ENCODE data around the gene CNTN5. TPM values are rescaled to one million over a fixed set of nuclear protein-coding genes. Genes with fewer than 3 reads are reported as not detected.

Gene CNTN5
- total RNA-seq, 2 donors from 2014 or later = 1.4 to 3.3 TPM

- no peak overlapping the region for H3K4me3 ChIP-seq (ENCODE audit: low read length)
- TF ChIP-seq CTCF (conservative IDR thresholded peaks at IDR 0.05) = no peak
- H3K36me3 ChIP-seq (ENCODE audit: control insufficient read depth, insufficient read depth, low read length) = no peaks in the 10 kb centered on the region
- no peak overlapping the region for H3K27ac ChIP-seq (ENCODE audit: low read depth, low read length)
- no peak overlapping the region for H3K9ac ChIP-seq (ENCODE audit: extremely low read depth, low read length, poor library complexity, severe bottlenecking)
- no peaks in the 10 kb centered on the region for H3K4me1 ChIP-seq (ENCODE audit: control insufficient read depth, insufficient read depth, low read length)
- Mint-ChIP-seq H3K9me3 (no peaks in the 10 kb centered on the region), H3K4me3 (no peak overlapping the region), H3K27me3 (ENCODE audit: insufficient read depth) (no peaks in the 10 kb centered on the region), H3K4me1 (peaks cover 6% of the 10 kb centered on the region), H3K27ac (no peak overlapping the region), H3K36me3 (ENCODE audit: low read depth) (no peaks in the 10 kb centered on the region)
- no peak for DNase-seq
- H3K27me3 ChIP-seq (ENCODE audit: control insufficient read depth, insufficient read depth, low read length, poor library complexity, severe bottlenecking) = no peaks in the 10 kb centered on the region
- H3K9me3 ChIP-seq (ENCODE audit: control insufficient read depth, low read length) = no peaks in the 10 kb centered on the region
Measured at GRCh38 chr11:100163471-100163870, 1142.7 kb downstream of the CNTN5 start.

GRCh38 chr11:100174881-100175280 lies 1154.1 kb downstream of the CNTN5 start:
- no peak for DNase-seq
- Histone ChIP-seq H3K27ac (ENCODE audit: low read depth, low read length) (no peak overlapping the region), H3K36me3 (ENCODE audit: control insufficient read depth, insufficient read depth, low read length) (no peaks in the 10 kb centered on the region), H3K27me3 (ENCODE audit: control insufficient read depth, insufficient read depth, low read length, poor library complexity, severe bottlenecking) (no peaks in the 10 kb centered on the region), H3K4me1 (ENCODE audit: control insufficient read depth, insufficient read depth, low read length) (no peaks in the 10 kb centered on the region), H3K4me3 (ENCODE audit: low read length) (no peak overlapping the region), H3K9ac (ENCODE audit: extremely low read depth, low read length, poor library complexity, severe bottlenecking) (no peak overlapping the region), H3K9me3 (ENCODE audit: control insufficient read depth, low read length) (no peaks in the 10 kb centered on the region)
- no peak overlapping the region for H3K4me3 Mint-ChIP-seq
- no peaks in the 10 kb centered on the region for H3K9me3 Mint-ChIP-seq
- H3K4me1 Mint-ChIP-seq = peaks cover 6% of the 10 kb centered on the region
- no peaks in the 10 kb centered on the region for H3K27me3 Mint-ChIP-seq (ENCODE audit: insufficient read depth)
- H3K27ac Mint-ChIP-seq = no peak overlapping the region
- no peaks in the 10 kb centered on the region for H3K36me3 Mint-ChIP-seq (ENCODE audit: low read depth)
- TF ChIP-seq CTCF (conservative IDR thresholded peaks at IDR 0.05) = no peak
- 88 to 100% methylated on average over 2 to 3 of the region's 3 CpGs for WGBS, 2 experiments (ENCODE audit: insufficient coverage in 1 of 2, insufficient read length in 1 of 2)

- H3K27me3 ChIP-seq (ENCODE audit: control insufficient read depth, insufficient read depth, low read length, poor library complexity, severe bottlenecking) = no peaks in the 10 kb centered on the region
- TF ChIP-seq CTCF (conservative IDR thresholded peaks at IDR 0.05) = no peak
- no peak overlapping the region for H3K9ac ChIP-seq (ENCODE audit: extremely low read depth, low read length, poor library complexity, severe bottlenecking)
Measured at GRCh38 chr11:100176456-100176855, 1155.7 kb downstream of the CNTN5 start.

More at GRCh38 chr11:100176456-100176855, 1155.7 kb downstream of the CNTN5 start:
- Mint-ChIP-seq H3K9me3 (no peaks in the 10 kb centered on the region), H3K4me3 (no peak overlapping the region), H3K4me1 (peaks cover 6% of the 10 kb centered on the region), H3K36me3 (ENCODE audit: low read depth) (no peaks in the 10 kb centered on the region), H3K27ac (no peak overlapping the region), H3K27me3 (ENCODE audit: insufficient read depth) (no peaks in the 10 kb centered on the region)
- Histone ChIP-seq H3K36me3 (ENCODE audit: control insufficient read depth, insufficient read depth, low read length) (no peaks in the 10 kb centered on the region), H3K4me3 (ENCODE audit: low read length) (no peak overlapping the region), H3K27ac (ENCODE audit: low read depth, low read length) (no peak overlapping the region), H3K9me3 (ENCODE audit: control insufficient read depth, low read length) (no peaks in the 10 kb centered on the region), H3K4me1 (ENCODE audit: control insufficient read depth, insufficient read depth, low read length) (no peaks in the 10 kb centered on the region)
- no peak for DNase-seq
